HepG2 (cell line): ENCODE results near the gene SRBD1. TPM values are rescaled to one million over a fixed set of nuclear protein-coding genes. Genes with fewer than 3 reads are reported as not detected.
A peak's percentile ranks its signal among the peaks of the same experiment; 100 is the strongest.

Source experiments
- ARID4A ChIP-seq: sonication (generic); formaldehyde crosslinking; IDR thresholded peaks from 2 replicates; pipeline ENCODE4 v1.5.0; 2020; ENCODE audit warnings: mild to moderate bottlenecking, missing genetic modification reagents, borderline replicate concordance
- DBP ChIP-seq: sonication (generic); formaldehyde crosslinking; IDR thresholded peaks from 2 replicates; pipeline ENCODE4 v1.4.0; 2020; ENCODE audit warnings: missing genetic modification reagents; ENCODE audit errors: not compliant biosample characterization
- ELF1 ChIP-seq: sonication (generic); formaldehyde crosslinking; IDR thresholded peaks from 2 replicates; pipeline ENCODE4 v1.4.0; 2020; ENCODE audit warnings: missing genetic modification reagents
- ESRRA ChIP-seq: sonication (generic); formaldehyde crosslinking; IDR thresholded peaks from 2 replicates; pipeline ENCODE4 v1.5.1; 2020; ENCODE audit warnings: mild to moderate bottlenecking, low read depth, missing genetic modification reagents
- HNRNPH1 ChIP-seq: fragments of 200-400 bp; formaldehyde crosslinking; optimal IDR thresholded peaks from 2 replicates; pipeline ENCODE3; 2017; ENCODE audit warnings: mild to moderate bottlenecking, low read depth, low read length
- LCORL ChIP-seq, 2 experiments: fragments of 450-650 bp in 1 of 2; sonication (generic) in 1 of 2; formaldehyde crosslinking in 1 of 2; IDR thresholded peaks; 2 replicates each; pipeline versions ENCODE4 v1.5.0 to v1.6.1; 2017 to 2020; ENCODE audit warnings: antibody characterized with exemption in 1 of 2, missing genetic modification reagents in 1 of 2
- MLLT10 ChIP-seq: sonication (generic); formaldehyde crosslinking; IDR thresholded peaks from 2 replicates; pipeline ENCODE4 v1.4.0; 2020; ENCODE audit warnings: missing genetic modification reagents
- MNT ChIP-seq: fragments of 450-650 bp; IDR thresholded peaks from 2 replicates; pipeline ENCODE4 v1.6.1; 2016
- POLR2G ChIP-seq: fragments of 200-400 bp; formaldehyde crosslinking; IDR thresholded peaks from 2 replicates; pipeline ENCODE4 v1.6.1; 2018; ENCODE audit warnings: mild to moderate bottlenecking, low read depth, low read length, moderate library complexity
- SIN3A ChIP-seq: IDR thresholded peaks from 2 replicates; pipeline ENCODE4 v1.6.1; 2011; ENCODE audit warnings: low read depth, mild to moderate bottlenecking, control low read depth, low read length, borderline replicate concordance
- SMARCE1 ChIP-seq: fragments of 450-650 bp; IDR thresholded peaks from 2 replicates; pipeline ENCODE4 v1.6.1; 2017; ENCODE audit warnings: borderline replicate concordance
- ZNF121 ChIP-seq: sonication (generic); formaldehyde crosslinking; IDR thresholded peaks from 2 replicates; pipeline ENCODE4 v1.5.0; 2020; ENCODE audit warnings: mild to moderate bottlenecking, missing genetic modification reagents
- ZNF275 ChIP-seq: sonication (generic); formaldehyde crosslinking; IDR thresholded peaks from 2 replicates; pipeline ENCODE4 v1.8.0; 2022; ENCODE audit warnings: missing genetic modification reagents, mild to moderate bottlenecking, inconsistent platforms, borderline replicate concordance
- ZNF354B ChIP-seq: sonication (generic); formaldehyde crosslinking; IDR thresholded peaks from 2 replicates; pipeline ENCODE4 v1.8.0; 2022; ENCODE audit warnings: mild to moderate bottlenecking, missing genetic modification reagents
- ZNF740 ChIP-seq: sonication (generic); formaldehyde crosslinking; IDR thresholded peaks from 2 replicates; pipeline ENCODE4 v1.4.0; 2020; ENCODE audit warnings: missing genetic modification reagents
- ZNF782 ChIP-seq: sonication (generic); formaldehyde crosslinking; IDR thresholded peaks from 2 replicates; pipeline ENCODE4 v1.4.0; 2020; ENCODE audit warnings: missing genetic modification reagents, mild to moderate bottlenecking, borderline replicate concordance
- ZNF790 ChIP-seq: sonication (generic); formaldehyde crosslinking; IDR thresholded peaks from 2 replicates; pipeline ENCODE4 v1.8.0; 2022; ENCODE audit warnings: missing genetic modification reagents, mild to moderate bottlenecking, borderline replicate concordance
- ZSCAN5A ChIP-seq: sonication (generic); formaldehyde crosslinking; IDR thresholded peaks from 2 replicates; pipeline ENCODE4 v1.8.0; 2022; ENCODE audit warnings: mild to moderate bottlenecking, missing genetic modification reagents, borderline replicate concordance
- polyA plus RNA-seq, 8 experiments: library from polyadenylated mRNA; depleted of rRNA in 3 of 8; stranded (reverse) in 7 of 8; unstranded in 1 of 8; fragments of >200 nt; fragmentation: Illumina TruSeq in 4 of 8; extraction: Trizol in 4 of 8; gene quantifications; 2 replicates each; pipeline versions ENCODE4 v1.2.1 to v1.2.3, GENCODE V29; 2011 to 2016; ENCODE audit warnings: low read depth in 4 of 8, missing spikeins in 1 of 8, mixed read lengths in 1 of 8; ENCODE audit not compliant: insufficient read depth in 1 of 8
- total RNA-seq, 5 experiments: library from RNA; depleted of rRNA; stranded (reverse); fragments of >200 nt; fragmentation: Illumina TruSeq; extraction: Trizol; gene quantifications; 2 replicates each; pipeline ENCODE4 v1.2.3, GENCODE V29; 2016; ENCODE audit warnings: low read depth in 1 of 5

SRBD1 gene
- total and polyA plus RNA-seq, 2 of the 13 experiments (the other 11 are each of a cell fraction or from before 2014, with no cell fraction given) = 3.2 to 23.9 TPM

GRCh38 chr2:45643543-45644542 lies 32.8 kb upstream of the SRBD1 start (continued):
- TF ChIP-seq ZSCAN5A (CRISPR knock-in tag) (no peak), ZNF275 (no peak), POLR2G (no peak), ELF1 (CRISPR knock-in tag) (no peak), ESRRA (CRISPR knock-in tag) (no peak), ZNF790 (CRISPR knock-in tag) (no peak), DBP (CRISPR knock-in tag) (no peak), ZNF740 (no peak), SIN3A (no peak), HNRNPH1 (no peak), ZNF782 (CRISPR knock-in tag) (no peak), MLLT10 (CRISPR knock-in tag) (no peak), MNT (no peak), LCORL (IDR thresholded peaks at IDR 0.05) (no peak), LCORL (CRISPR knock-in tag; IDR thresholded peaks at IDR 0.05) (peak; percentile 63), ARID4A (CRISPR knock-in tag) (peak; percentile 50; the same call in 1 of the 2 replicates), ZNF121 (CRISPR knock-in tag) (no peak), SMARCE1 (no peak), ZNF354B (CRISPR knock-in tag) (no peak)
